Measurements from ENCODE around the gene AP3M1.

AP3M1 gene

DNA sequence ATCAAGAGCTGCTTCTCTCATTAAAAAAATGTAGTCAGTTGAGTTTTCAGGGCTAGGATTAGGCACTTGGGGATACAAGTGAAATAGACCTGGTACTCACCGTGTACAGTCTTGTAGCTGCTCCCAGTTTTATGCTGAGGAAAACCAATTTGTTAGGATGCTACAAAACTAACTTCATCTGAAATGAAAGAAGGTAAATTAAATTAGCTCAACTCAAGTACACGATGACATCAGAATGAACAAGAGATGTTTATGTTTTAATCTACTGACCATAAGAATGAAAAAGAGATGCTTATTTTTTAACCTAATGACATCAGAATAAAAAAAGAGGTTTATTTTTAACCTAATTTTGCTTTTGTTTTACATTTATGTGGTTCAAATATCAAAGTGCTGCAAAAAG is 73.7 kb downstream of the AP3M1 start:
- H3K4me3 ChIP-seq (ENCODE audit: low read depth, low read length) = no peak overlapping the region
- TF ChIP-seq, protein P1, sequence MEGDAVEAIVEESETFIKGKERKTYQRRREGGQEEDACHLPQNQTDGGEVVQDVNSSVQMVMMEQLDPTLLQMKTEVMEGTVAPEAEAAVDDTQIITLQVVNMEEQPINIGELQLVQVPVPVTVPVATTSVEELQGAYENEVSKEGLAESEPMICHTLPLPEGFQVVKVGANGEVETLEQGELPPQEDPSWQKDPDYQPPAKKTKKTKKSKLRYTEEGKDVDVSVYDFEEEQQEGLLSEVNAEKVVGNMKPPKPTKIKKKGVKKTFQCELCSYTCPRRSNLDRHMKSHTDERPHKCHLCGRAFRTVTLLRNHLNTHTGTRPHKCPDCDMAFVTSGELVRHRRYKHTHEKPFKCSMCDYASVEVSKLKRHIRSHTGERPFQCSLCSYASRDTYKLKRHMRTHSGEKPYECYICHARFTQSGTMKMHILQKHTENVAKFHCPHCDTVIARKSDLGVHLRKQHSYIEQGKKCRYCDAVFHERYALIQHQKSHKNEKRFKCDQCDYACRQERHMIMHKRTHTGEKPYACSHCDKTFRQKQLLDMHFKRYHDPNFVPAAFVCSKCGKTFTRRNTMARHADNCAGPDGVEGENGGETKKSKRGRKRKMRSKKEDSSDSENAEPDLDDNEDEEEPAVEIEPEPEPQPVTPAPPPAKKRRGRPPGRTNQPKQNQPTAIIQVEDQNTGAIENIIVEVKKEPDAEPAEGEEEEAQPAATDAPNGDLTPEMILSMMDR (IDR thresholded peaks at IDR 0.05; ENCODE audit: low read depth, low read length, missing control alignments) = no peak
- DNase-seq (ENCODE audit: low read depth) = no peak

DNA sequence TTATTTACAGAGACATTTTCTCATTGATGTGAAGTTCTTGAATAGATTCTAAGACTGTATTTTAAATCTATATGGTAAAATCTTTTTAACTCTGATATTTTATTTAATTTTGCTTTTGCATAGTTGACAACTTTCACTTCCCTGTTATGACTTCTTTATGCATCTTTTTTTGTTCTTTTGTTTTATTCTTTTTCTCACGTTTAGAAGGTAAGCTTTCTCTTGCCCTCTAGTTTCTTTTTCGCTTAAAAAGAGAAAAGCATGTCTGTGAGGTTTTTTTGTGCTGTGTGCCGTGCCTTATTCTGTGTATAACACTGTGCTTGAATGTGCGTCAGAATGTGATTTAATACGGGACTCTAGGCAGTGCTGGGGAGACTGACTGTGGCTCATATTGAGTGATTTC is 74.7 kb downstream of the AP3M1 start:
- no peak overlapping the region for H3K4me3 ChIP-seq (ENCODE audit: low read depth, low read length)
- TF ChIP-seq, protein P1 (IDR thresholded peaks at IDR 0.05; ENCODE audit: low read depth, low read length, missing control alignments) = no peak
- DNase-seq (ENCODE audit: low read depth) = no peak

DNA sequence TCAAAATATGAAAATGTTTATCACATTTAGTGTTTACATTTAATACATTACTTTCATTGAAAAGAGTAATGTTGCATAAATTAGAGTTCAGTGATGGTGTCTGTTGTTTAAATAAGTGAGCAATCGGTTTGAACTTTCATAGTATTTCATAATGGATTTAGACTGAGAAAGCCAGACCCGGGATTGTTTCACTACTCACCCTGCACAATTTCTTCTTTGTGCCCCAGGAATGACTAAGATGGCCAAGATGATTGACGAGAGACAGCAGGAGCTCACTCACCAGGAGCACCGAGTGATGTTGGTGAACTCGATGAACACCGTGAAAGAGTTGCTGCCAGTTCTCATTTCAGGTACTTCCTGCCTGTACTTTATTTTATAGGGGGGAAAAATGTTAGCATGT is 78.1 kb downstream of the AP3M1 start:
- DNase-seq (ENCODE audit: low read depth) = no peak
- no peak overlapping the region for H3K4me3 ChIP-seq (ENCODE audit: low read depth, low read length)
- TF ChIP-seq, protein P1 (IDR thresholded peaks at IDR 0.05; ENCODE audit: low read depth, low read length, missing control alignments) = no peak

DNA sequence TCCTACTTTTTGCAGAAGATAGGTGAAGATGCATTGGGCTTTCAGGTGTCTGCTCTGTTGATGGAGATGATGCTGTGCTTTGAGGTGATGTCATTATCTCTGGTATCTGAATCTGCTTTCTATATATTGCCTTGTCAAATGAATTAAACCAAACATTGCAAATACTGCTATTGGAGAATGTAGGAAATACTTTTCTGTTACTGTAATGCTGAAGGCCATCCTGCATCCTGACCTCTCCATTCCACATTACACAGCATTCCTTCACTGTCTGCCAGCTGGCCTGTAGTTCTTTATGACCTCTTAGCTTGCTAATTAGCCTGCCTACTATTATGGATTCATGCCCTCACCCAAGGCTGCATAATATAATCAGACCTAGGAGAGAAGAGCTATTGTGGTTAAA is 79.5 kb downstream of the AP3M1 start:
- TF ChIP-seq, protein P1 (IDR thresholded peaks at IDR 0.05; ENCODE audit: low read depth, low read length, missing control alignments) = no peak
- no peak overlapping the region for H3K4me3 ChIP-seq (ENCODE audit: low read depth, low read length)
- DNase-seq (ENCODE audit: low read depth) = no peak

Data from GM12864 (cell line).